Endometrial microvascular endothelial cells (primary cell): ENCODE data around the gene PPP2R5C. TPM values are rescaled to one million over a fixed set of nuclear protein-coding genes. Genes with fewer than 3 reads are reported as not detected.

Experiments used
- in situ Hi-C: cut with HindIII; loops from 2 replicates; pipeline ENCODE4 v1.10.0; 2017; ENCODE audit warnings: low sequenced_read_pairs, low pct_unique_long_range_greater_than_20kb; ENCODE audit errors: inconsistent ontology term
- total RNA-seq: library from RNA; depleted of rRNA; stranded (reverse); fragments of >200 nt; gene quantifications from one replicate; pipeline ENCODE4 v1.2.3, GENCODE V29; 2015; ENCODE audit errors: inconsistent ontology term

Gene PPP2R5C
- total RNA-seq, 1 donor from 2014 or later: 60.6 TPM

DNA sequence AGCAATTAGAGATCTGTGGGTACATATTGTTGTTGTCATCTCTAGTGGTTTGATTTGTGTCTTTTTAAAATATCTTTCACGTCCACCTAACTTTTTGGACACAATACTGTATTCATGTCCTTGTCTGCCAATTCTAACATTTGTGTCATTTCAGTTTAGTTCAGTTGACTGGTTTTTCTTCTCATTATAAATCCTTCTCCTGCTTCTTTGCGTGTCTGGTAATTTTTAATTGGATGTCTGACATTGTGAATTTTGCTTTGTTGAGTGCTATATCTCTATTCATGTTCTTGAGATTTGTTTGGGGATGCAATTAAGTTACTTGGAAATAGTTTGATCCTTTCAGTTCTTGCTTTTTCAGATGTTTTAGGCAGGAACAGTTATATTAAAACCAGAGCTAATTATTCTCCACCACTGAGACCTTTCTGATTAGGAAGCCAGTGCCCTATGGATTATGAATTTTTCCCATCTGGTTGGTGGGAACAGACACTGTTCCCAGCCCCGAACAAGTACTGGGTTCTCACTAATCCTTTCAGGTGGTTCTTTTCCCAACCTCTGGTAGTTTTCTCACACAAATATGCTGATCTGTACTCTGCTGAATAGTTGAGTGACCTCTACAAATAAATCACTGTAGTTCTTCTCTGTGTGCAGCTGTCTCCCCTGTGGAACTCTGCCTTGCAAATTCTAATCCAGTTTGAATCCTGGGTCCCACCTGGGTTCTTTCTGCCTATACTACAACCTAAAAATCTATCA lies 111.7 kb downstream of the PPP2R5C start:
- in situ Hi-C loops: no loop called here

DNA sequence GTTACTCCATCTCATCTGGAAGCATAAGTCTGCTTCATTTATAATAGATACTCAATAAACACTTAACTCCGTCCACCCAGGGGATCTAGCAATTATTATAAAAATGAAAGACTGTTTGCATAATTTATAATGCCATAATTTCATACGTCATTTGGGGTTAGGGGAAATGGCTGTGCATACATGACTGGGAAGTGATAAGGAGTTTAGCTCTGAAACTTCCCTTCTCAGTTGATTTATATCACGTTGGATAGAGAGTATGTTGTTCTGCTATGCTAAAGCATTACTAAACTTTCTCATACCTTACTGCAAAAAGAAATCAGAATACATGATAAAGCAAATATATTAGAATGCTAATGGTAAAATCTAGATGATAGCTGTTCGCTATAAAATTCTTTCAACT lies 112.5 kb downstream of the PPP2R5C start:
- in situ Hi-C loops: no loop called here

DNA sequence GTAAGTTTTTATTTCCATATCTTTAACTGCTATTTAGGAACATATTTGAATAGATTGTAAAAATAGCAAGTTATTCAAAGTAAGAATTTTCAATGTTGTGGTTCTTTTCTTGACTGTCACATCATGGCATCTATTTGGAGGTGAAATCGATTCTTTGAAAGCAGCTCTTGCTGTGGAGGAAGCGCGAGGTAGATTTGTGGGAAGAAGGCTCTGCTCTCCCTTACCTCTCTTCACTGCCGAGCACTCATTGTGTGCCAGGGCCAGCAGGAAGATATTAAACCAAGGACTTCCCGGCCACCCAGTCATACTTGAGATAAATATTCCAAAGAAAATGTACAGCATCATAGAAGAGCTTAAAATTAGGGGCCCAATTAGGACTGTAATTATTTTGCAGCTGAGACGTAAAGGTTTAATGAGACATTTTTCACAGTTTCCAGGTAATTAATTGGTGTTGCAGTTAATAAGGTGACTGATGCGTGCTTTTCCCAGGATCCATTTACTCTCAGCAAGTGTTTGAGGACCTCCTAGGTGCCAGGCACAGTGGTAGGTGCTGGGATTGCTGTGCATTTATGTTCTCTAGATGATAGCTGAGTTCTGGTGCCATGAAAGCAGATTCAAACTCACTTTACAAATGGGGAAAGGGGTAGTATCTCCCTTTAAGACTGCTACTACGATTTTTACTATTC lies 113.7 kb downstream of the PPP2R5C start:
- in situ Hi-C loops: no loop called here

DNA sequence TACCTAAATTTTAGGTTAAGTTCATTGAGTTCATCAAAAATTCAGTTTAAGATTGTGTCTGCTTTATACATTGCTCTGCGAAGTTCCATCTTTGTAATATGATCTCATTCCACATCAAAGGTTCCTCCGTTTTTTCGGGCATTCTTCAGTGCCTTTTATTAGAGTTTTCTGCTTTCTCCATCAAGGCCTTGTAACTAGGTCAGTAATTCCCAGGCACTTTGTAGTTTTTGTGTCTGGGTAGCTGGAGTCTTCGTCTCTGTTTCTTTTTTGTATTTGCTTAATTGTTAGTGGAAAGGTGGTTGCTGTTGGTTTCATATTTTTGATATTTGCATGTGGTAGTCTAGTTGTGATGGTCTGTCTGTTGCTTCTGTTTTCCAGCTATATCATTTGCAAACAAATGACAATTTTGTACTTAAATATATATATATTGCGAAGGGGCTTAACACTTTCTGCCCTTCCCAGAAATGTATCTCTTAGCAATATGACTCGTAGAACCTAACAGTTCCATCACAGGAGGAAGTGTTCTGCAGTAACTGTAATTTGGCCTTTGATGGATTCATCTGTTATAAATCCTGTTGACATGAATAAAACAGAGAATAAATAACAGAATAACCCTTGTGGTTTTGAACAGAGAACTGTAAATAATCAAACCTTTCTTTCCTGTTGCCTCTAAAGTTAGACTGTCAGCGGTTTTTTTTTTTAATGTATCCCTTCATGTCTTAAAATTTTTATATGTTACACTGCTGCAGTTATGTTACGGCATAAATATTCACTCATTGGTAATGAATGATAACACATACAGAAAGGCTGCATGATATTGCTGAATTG lies 114.4 kb downstream of the PPP2R5C start:
- in situ Hi-C loops: no loop called here

DNA sequence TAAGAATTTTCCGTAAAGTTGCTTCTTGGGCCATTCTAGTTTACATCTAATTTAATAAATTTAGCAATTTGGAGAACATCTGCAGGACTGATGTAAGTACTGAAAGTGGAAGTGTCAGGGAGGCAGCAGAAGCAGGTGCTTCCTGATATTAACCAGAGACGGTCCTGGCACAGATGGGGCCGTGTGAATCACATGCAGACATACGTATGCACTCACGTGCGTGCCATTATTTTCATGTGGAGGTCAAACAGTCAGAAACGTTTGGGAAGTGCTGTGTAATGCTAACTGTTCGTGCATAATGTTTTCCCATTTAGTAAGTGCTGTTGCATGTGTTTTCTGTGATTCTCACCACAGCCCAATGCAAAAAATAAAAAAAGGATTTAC lies 115.0 kb downstream of the PPP2R5C start:
- in situ Hi-C loops: no loop called here

DNA sequence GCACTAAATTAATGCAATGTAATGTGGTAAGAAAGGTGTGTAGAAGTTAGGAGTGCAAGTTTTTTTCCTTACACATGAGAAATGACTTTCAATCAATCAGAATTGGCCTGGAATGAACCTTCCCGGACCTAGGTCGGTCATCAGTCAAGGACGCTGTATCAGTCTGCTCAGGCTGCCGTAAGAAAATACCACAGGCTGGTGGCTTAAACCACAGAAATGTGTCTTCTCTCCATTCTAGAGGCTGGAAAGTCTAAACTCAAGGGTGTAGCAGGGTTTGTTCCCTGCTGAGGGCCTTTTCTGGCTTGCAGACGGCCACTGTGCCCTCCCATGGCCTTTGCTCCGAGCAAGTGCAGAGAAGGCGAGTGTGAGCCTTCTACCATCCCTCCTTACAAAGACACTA lies 116.3 kb downstream of the PPP2R5C start:
- in situ Hi-C loops: no loop called here

DNA sequence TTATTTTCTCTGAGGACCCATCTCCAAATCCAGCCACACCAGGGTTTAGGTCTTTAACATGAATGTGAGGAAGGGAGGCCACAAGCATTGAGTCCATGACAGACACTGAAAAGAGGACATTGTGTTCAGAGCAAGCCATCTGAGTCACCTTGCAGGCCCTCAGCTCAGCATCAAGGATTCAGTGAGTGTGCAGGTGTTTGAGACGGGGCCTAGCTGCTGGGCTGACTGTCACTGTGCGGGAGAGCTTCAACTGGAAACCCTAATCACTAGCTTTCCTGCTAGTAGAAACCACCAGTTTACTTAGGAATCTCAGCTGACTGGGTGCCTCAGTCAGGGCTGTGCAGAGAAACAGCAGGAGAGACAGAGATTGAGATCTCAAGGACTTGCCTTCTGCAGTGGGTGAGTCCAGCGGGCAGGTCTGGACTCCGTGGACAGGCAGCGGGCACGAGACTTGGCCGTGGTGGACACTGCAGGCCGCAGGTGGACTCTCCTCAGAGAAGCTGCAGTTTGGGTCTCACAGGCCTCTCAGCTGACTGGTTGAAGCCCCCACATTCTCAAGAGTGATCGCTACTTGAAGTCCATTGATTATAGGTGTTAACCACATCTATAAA lies 116.8 kb downstream of the PPP2R5C start:
- in situ Hi-C loops: no loop called here

DNA sequence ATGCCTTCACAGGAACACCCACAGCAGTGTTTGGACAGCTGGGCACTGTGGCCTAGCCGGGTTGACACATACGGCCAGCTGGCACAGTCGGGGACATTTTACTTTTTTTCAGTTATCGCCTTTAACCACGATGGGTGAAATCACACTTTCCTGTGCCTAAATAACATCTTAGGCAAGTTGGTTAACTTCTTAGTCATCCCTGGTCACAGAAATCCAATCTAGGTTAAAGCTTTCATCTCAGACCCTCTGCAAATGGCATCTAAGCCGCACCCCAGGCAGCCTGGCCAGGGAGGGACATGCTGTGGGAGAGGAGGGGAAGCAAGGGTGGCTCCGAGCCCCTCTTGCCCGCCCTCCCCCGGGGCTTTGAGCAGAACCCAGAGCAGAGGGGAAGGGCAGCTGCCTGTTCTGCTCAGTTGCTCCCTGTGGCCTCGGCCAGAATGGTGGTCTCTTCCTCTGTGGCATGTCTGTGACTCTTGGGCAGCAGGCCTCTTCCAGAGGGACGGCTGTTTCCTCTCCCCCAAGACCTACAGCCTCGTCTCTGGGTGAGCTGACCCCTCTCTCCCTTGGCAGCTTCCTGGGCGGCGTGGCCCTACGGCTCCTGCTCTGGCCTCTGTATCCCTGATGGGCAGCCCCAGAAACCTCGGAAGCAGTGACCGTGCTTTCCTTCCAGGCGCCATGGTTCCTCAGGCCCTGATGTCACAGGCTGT lies 117.5 kb downstream of the PPP2R5C start:
- in situ Hi-C loops: no loop called here

DNA sequence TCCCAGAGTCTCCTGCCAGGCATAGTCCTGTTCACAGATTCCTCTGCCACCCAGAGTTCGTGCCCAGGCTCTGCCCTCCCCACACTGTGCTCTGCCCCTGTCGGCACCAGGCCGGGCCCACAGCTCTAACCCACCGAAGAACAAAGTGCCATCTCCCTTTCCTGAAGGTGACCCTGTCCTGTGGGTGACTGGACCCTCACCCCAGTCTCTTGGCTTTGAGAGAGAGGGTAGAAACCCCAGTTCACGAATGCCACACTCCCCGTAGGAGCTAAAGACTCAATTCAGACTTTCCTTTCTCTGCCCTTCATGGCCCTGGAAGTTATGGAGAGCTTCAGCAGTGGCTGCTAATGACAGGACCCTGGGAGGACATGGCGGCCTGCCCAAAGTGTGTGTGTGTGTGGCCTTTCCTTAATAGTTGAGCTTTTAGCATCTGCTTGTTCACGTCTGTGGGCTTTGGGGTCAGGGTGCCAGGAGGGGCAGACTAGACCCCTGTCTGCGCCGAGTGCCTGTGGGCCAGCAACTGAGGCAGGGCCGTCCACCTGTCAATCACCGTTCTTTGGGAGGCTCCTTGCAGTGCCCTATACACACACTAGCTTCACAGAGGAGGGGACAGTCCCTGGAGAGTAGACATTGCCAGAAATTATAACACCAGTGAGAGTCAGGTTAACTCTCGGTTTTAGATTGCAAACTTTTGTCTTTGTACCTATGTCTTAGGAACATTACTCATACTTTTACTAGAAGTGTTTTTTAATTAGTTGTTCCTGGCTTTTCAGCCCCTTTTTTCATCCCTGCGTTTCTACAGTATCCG lies 118.2 kb downstream of the PPP2R5C start:
- in situ Hi-C loops: no loop called here

DNA sequence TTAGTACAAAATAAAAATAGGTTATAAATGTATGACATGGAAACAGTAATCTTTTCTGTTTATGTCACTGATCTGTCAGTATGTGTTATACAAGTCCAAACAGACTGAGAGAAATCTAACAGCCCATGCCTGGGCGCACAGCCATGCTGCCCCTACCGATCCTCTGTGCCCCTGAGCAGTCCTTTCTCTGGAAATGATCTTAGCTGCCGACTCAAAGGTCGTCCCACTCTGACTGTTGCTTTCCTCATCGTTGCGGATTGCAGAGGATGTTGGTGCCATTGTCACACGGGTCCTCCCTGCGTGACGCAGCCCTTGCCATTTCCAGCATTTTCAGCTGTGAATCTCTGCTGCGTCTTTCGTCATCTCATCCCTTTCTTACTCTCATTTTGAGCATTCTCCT lies 119.9 kb downstream of the PPP2R5C start:
- in situ Hi-C loops: no loop called here

DNA sequence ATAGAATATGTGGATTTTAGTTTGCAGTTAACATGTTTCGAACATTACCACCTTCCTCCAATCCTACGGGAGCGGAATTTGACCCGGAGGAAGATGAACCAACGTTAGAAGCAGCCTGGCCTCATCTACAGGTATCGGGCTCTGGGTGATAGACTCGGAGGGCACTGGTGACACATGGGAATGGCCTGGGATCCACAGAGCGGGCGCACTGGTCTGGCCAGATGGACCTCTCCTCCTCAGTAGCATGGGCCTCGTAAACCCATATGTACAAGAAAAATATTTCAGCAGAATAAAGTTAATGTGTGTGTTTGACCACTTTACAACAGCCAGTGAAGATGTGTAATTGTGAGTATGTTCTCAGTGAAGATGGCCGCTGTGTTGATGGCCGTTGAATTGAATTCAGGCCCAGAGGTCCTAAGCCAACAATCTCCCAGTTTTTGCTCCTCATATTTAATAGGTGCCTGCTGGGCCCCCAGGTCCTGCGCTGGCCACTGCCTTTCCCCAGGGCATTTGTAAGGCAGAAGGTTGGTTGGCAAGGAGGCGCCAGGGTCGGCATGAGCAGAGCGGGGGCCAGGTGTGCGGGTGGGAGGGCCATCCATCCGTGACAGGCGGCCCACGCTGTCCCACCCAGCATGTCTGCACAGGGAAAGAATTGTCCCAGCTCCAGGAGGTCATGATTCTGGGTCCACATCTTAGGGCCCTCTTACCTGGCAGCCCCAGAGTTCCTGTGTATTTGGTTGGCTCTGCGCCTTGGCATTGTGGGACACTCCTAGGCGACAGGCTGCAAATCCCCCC lies 120.8 kb downstream of the PPP2R5C start:
- in situ Hi-C loops: no loop called here

DNA sequence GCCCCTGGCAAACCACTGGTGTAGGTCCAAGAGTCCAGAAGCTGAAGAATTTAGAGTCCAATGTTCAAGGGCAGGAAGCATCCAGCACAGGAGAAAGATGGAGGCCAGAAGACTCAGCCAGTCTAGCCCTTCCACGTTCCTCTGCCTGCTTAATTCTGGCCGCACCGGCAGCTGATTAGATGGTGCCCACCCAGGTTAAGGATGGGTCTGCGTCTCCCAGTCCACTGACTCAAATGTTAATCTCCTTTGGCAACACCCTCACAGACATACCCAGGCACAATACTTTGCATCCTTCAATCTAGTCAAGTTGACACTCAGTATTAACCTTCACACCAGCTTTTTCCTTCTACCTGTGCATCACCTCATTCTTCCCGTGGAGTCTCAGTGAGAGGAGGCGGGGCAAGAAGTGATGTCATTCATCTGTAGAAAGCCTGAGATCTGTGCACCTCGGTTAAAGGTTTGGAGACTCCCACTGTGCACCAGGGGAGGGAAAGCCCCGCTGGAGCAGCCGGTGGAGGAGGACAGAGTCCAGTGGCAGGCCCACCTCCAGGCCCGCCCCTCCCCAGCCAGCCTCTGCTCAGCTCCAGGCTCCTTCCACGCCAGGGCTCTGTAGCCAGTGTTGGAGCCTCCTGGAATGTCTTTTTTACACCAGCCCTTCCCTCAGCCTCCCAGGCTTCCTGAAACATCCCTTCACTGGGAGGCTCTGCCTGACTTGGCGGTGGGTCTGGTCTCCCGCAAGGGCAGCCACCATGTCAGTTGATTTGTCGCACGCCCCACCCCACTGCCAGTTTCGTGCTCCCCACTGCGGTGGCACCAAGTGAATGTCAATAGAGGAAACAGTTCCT lies 122.8 kb downstream of the PPP2R5C start:
- in situ Hi-C loops: no loop called here

DNA sequence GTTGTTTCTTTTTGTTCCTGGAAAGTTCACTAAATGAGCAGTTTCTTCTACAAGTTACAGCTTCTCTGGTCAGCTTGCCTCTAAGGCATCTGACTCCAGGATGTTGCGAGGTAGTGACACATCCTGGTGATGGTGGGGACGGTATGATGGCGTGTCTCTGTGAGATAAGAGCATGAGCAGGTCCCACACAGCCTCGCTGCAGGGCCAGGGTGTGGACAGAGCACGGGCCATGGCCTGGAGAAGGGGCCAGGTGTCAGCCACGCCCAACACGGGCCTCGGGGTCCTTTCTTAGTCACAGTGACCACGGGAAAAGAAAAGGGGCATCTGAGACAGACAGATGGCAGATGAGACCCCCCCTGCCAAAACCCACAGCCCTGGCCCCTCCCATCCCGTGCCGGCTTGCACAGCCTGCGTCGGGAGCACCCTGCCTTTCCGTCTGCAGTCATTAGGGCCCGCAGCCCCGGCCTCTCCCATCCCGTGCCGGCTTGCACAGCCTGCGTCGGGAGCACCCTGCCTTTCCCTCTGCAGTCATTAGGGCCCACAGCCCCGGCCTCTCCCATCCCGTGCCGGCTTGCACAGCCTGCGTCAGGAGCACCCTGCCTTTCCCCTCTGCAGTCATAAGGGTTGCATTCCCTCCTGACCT lies 123.5 kb downstream of the PPP2R5C start:
- in situ Hi-C loops: no loop called here

DNA sequence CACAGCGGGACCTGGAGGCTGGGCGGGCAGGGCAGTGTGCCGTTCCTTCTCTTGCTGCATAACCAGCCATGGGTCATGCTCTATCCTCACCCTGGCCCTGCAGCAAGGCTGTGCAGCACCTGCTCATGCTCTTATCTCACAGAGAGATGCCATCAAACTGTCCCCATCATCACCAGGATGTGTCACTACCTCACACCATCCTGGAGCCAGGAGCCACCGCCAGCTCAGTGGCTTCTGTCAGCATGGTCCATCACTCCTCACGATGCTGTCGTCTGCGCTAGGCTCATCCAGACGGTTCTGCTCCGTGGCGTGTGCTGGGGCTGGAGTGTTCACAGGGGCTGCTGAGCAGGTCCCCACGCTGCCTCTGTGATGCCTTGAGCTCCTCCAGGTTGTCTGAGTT lies 125.7 kb downstream of the PPP2R5C start:
- in situ Hi-C loops: no loop called here

DNA sequence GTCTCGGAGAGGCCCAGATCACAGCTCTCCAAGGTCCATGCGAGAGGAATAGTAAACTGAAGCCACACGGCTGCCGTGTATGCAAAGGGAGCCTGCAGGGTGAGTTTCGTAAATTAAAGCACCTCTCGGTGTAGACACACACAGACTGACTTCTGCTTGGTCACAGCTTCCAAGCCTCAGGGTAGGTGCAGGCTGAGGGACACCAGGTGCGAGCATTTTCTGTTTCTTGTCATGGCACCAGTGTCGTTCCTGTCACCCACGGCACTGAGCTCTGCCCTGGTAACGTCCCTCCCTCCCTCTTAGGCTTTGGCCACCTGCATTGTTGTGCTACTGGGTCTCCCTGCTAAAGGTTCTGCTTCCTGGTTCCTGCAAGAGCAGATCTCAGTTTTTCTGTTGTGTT lies 126.7 kb downstream of the PPP2R5C start:
- in situ Hi-C loops: no loop called here

DNA sequence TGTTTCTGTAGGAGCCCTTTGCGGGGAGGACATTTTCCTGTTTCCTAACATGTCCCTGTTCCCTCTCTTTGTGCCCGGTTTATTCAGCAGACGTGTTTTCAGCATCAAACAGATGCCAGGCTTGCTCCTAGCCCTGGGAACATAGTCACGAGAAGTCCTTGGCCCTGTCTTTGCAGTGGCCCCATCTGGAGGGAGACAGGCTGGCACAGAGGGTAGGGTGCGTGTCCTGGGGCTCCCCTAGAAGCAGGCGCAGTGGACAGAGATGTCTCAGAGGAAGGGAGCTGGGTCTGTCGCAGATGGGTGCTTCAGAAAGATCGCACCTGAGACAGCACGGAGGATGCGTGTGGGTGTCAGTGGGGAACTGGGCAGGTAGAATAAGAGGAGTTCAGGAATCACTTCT lies 127.9 kb downstream of the PPP2R5C start:
- in situ Hi-C loops: no loop called here
